Measurements from ENCODE around the gene SMAD9.
"Not testable (repeated sequence)": the region's sequence is repeated elsewhere in the genome, so short reads cannot be mapped to it uniquely, and the experiment has no call there.

SMAD9 gene

GRCh38 chr13:36912369-36912768 lies 7.7 kb downstream of the SMAD9 start:
- DNase-seq (ENCODE audit: low read depth in 2 of 2, low spot score in 1 of 2), result no peak

DNA sequence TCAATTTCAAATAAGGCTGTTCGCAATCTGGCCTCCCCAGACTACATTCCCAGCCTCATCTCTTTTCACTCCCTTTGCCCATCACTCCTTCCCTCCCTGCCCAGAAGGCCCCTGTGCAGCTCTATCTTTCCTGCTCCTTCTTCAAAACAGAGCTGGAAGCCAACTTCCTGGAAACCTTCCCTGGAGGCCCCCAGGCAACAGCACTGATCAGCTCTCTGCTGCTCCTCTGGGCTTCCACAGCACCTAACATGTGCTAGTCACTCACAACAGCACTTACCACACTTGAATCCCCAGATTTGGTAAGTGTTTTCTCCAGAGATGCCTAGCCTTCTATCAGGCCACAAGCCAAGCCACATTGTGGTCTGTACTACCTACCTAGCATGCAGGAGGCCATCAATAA lies 9.5 kb downstream of the SMAD9 start:
- no peak for DNase-seq (ENCODE audit: low read depth in 2 of 2, low spot score in 1 of 2)

DNA sequence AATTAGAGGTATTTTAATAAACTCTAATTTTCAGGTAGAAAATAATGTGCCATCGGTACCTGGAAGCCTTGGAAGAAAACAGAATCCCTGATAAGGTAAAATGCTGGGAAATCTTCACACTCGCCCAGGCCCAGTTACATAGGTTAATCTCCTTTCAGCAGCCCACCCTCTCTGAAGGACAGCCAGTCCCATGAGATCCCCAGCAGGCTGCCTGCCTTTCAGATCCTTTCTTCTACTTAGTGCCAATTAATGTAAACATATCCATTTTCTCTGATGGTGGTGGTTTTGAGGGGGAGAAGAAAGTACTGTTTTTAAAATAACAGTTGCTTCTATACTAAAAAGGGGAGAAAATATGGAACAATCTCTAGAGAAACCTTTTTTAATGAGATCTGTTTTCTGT lies 12.2 kb downstream of the SMAD9 start:
- DNase-seq (ENCODE audit: low read depth in 2 of 2, low spot score in 1 of 2), result no peak

- DNase-seq (ENCODE audit: low read depth in 2 of 2, low spot score in 1 of 2), result no peak
Observed at GRCh38 chr13:36907266-36907665, 12.8 kb downstream of the SMAD9 start.

- no peak for DNase-seq (ENCODE audit: low read depth in 2 of 2, low spot score in 1 of 2)
Observed at GRCh38 chr13:36905944-36906343, 14.1 kb downstream of the SMAD9 start.

GRCh38 chr13:36903925-36904595 lies 16.0 kb downstream of the SMAD9 start:
- no peak for DNase-seq (ENCODE audit: low read depth in 2 of 2, low spot score in 1 of 2)

- no peak for DNase-seq (ENCODE audit: low read depth in 2 of 2, low spot score in 1 of 2)
Observed at GRCh38 chr13:36897054-36897616, 22.9 kb downstream of the SMAD9 start.

DNA sequence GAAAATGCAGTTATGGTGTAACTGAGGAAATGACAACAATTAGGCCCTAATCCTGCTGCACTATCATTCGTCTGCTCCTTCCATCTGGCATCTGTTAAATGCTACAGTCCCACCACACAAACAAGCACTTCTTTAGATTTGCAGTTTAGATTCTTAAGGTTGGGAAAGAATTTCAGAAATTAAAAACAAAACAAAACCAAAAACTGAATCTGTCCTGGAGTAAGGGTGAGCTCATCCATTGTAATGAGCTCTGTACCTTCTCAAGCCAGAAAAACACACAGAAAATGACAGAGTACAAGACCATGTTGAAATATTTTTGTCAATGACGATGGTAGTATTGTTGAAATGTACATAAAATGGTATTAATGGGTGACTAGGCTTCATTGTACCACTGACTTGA lies 28.3 kb downstream of the SMAD9 start:
- DNase-seq (ENCODE audit: low read depth in 2 of 2, low spot score in 1 of 2), result no peak

- DNase-seq (ENCODE audit: low read depth in 2 of 2, low spot score in 1 of 2), result no peak
Observed at GRCh38 chr13:36888645-36889044, 31.4 kb downstream of the SMAD9 start.

- DNase-seq (ENCODE audit: low read depth in 2 of 2, low spot score in 1 of 2), result no peak
Observed at GRCh38 chr13:36887758-36888521, 32.1 kb downstream of the SMAD9 start.

- no peak for DNase-seq (ENCODE audit: low read depth in 2 of 2, low spot score in 1 of 2)
Observed at GRCh38 chr13:36885901-36886300, 34.1 kb downstream of the SMAD9 start.

GRCh38 chr13:36884235-36884634 lies 35.8 kb downstream of the SMAD9 start:
- DNase-seq (ENCODE audit: low read depth in 2 of 2, low spot score in 1 of 2), result no peak

GRCh38 chr13:36883824-36884223 lies 36.2 kb downstream of the SMAD9 start:
- no peak for DNase-seq (ENCODE audit: low read depth in 2 of 2, low spot score in 1 of 2)

GRCh38 chr13:36883392-36883791 lies 36.6 kb downstream of the SMAD9 start:
- DNase-seq (ENCODE audit: low read depth in 2 of 2, low spot score in 1 of 2), result not testable (repeated sequence)

DNA sequence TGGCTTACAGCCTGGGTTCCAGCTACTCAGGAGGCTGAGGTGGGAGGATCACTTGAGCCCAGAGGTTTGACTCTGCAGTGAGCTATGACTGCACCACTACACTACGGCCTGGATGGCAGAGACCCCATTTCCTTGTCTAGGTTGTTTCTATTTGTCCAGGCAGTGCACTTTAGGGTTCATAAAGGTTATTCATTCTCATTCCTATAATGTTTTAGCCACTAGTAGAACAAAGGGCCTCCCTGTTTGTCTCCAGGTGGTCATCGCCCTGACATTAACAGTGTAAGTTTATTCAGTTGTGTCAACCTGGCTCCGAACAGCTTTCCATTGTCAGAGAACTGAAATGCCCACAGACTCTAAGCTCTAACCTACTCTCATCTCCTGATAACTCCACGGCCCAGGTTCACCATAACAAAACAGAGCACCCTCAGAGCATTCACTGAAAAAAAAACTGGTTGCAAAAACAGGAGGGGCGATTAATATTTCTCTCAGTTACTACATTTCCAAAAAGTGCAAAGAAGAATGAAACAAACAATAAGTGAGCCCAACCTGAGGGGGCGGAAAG lies 37.1 kb downstream of the SMAD9 start:
- no peak for DNase-seq (ENCODE audit: low read depth in 2 of 2, low spot score in 1 of 2)

DNA sequence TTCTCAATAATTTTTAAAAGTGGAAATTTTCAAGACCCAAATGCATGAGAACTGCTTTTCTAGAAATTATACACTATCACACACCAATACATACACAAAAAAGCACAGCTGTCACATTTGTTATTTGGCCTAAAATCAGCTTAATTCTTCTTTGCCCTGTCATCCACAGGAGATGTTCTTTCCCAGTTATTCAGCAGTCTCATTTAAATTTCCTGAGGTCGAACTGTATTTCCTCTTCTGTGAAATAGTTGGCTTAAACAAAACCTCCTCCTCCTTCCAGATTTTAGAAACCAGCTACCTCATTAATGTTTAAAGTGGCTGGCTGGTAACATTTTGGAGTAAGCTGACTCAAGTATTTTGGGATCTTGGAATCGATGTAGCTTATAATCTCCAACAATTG lies 39.1 kb downstream of the SMAD9 start:
- DNase-seq (ENCODE audit: low read depth in 2 of 2, low spot score in 1 of 2), result no peak

- DNase-seq (ENCODE audit: low read depth in 2 of 2, low spot score in 1 of 2), result no peak
Observed at GRCh38 chr13:36879218-36879938, 40.7 kb downstream of the SMAD9 start.

GRCh38 chr13:36875961-36876360 lies 44.1 kb downstream of the SMAD9 start:
- DNase-seq (ENCODE audit: low read depth in 2 of 2, low spot score in 1 of 2), result no peak

GRCh38 chr13:36875431-36875830 lies 44.6 kb downstream of the SMAD9 start:
- no peak for DNase-seq (ENCODE audit: low read depth in 2 of 2, low spot score in 1 of 2)

- DNase-seq (ENCODE audit: low read depth in 2 of 2, low spot score in 1 of 2), result no peak
Observed at GRCh38 chr13:36872621-36873020, 47.4 kb downstream of the SMAD9 start.

DNA sequence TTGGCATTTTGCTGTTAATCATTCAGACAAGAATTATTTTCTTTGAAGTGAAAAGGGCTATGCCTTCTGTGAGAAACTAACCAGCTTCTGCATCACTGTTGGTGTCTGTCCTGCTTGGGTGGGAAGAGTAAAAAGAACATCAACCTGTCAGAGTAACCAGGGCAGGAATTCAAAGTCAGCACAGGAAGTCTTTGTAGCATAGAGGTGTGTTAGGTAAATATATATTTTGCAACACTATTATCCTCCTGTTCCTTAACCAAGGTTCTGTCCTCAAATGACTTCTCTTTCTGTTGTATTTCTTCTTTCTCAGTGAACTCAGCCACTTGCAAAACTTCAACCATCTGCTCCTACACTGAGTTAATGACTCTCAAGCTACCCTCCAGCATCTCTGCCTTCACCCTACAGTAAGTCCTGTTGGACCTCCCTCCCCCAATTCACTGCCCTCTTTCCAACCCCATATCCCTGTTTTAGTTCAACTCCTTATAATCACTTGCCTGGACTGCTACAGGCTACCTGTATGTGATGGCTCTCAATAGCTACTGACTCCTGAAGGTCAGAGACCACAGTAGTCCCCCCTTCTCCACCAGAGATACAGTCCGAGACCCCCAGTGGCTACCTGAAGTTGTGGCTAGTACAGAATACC lies 49.9 kb downstream of the SMAD9 start:
- no peak for DNase-seq (ENCODE audit: low read depth in 2 of 2, low spot score in 1 of 2)

Measured in stimulated activated CD8-positive, alpha-beta memory T cell treated with anti-CD3 and anti-CD28 coated beads, Interleukin-4, amount 100 ng/mL, for 1 hour (primary cell).